Measurements from ENCODE around the gene SLFN14.
A peak's percentile ranks its signal among the peaks of the same experiment; 100 is the strongest.

Gene SLFN14

DNA sequence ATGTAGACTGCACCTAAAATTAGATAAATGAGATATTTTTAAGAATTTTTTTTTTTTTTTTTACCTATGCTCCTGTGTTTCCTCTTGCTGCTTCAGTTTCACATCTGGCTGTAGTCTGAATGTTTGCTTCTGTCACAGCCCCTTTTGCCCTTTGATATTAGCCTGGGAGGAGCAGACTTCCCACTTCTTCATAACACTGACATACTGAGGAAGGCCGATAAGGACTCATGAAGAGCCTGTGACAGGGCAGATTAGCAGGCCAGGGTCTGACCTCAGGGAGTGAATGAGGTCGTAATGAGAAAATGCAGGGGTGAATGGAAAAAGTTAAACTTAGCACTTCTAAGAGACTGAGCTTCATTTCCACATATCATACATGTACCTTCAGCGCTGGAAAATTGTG is at the start of gene SLFN14:
Gene SLFN14, minus strand, starts transcription at position 117 of the 400 bp plus-strand sequence. CDS start 2,757 bp downstream, outside the sequence.
- DNase-seq (ENCODE audit: extremely low spot score, insufficient read length, low read depth) (no peak), FAIRE-seq (no peak)

DNA sequence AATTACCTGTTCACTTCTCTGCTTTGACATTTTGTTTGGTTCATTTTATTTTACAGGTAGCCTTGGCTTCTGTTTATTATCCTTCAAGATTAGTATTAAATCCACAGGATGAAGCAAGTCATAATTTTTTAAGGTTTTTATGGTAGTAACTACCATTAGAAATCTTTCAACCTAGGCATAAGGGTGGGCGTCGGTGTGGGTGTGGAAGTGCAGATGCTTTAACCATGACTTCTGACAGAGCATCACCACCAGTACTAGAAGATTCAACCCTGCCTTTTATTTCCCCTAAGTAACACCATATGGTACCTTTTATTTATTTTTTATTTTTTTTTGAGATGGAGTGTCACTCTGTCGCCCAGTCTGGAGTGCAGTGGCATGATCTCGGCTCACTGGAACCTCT is 49.2 kb upstream of the SLFN14 start:
- DNase-seq (ENCODE audit: extremely low spot score, insufficient read length, low read depth): no peak
- no peak for FAIRE-seq

DNA sequence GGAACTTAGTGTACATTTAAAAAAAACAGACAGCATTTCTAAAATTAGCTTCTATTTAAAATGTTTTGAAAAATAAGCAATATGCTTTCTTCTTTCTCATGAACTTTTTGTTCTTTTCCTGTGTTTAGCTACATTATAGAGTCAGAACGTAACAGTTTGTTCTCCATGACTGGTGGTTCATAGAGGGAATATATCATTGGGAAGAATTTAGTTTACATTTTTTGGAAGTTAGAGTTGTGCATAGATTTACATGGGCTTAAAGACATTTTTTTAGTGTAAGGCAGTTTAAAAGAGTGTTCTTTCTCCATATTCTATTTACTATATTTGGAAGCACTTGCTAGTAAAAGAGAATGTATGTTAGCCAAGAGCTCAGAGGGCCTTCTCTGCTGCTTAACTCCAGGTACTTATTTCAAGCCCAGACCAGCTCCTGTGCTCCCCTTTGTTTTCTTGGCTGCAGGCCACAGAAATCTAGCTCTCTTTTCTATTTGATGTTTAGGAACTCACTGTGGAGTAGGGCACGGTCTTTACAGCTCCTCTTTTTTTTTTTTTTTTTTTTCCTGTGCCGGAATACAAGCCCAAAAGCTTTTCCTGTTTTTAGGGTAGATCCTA is 46.7 kb upstream of the SLFN14 start:
- no peak for DNase-seq (ENCODE audit: extremely low spot score, insufficient read length, low read depth)
- no peak for FAIRE-seq

DNA sequence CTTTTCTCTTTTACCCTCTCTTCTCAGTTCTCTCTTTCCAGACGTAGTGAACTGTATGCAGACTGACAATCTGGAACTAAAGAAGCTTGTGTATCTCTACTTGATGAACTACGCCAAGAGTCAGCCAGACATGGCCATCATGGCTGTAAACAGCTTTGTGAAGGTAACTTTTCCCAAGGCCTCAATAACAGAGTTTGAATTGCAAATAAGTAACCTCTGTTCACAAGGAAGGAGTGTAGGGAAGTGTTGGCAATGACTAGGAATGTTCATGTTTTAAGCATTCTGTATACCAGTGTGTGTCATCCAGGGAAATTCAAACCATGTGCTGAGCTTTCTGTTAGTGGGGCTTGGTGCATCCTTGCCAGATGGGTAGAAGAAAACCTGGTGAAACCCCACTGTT is 45.1 kb upstream of the SLFN14 start:
- no peak for FAIRE-seq
- DNase-seq (ENCODE audit: extremely low spot score, insufficient read length, low read depth): no peak

DNA sequence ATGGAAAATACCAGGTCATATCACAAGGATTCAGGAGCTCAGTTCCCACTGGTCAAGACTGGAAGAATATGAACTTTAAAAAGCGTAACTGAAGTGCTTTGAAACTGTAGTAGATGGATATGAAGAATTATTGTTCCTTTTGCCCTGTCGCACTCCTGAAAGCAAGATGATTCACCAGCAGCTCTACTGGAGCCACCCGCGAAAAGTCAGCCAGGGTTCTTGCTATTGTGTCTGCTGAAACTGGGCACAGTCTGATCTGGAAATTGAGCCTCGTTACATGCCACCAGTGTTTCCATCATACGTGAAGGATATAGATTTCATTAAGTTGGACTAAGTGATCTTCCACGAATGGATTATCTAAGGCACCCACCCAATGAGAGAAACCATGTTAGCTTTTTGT is 43.1 kb upstream of the SLFN14 start:
- DNase-seq (ENCODE audit: extremely low spot score, insufficient read length, low read depth): no peak
- FAIRE-seq: no peak

DNA sequence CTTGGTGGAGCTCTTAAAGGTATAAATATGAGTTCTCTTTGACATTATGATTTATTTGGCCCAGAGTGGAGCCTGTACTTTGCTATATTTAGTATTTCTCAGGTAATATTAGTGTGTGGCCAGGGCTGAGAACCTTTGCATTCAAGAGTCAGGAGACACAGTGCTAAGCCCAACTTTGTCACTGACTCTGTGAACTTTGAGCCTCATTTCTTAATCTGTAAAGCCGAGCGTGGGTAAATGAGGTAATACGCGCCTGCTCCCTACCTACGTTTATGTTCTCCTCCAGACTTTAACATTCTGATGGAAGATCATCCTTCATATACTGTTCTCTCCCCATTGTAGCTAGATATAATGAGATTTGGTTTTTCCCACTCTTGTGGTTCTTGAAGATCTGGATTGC is 37.0 kb upstream of the SLFN14 start:
- FAIRE-seq (no peak), DNase-seq (ENCODE audit: extremely low spot score, insufficient read length, low read depth) (no peak)

DNA sequence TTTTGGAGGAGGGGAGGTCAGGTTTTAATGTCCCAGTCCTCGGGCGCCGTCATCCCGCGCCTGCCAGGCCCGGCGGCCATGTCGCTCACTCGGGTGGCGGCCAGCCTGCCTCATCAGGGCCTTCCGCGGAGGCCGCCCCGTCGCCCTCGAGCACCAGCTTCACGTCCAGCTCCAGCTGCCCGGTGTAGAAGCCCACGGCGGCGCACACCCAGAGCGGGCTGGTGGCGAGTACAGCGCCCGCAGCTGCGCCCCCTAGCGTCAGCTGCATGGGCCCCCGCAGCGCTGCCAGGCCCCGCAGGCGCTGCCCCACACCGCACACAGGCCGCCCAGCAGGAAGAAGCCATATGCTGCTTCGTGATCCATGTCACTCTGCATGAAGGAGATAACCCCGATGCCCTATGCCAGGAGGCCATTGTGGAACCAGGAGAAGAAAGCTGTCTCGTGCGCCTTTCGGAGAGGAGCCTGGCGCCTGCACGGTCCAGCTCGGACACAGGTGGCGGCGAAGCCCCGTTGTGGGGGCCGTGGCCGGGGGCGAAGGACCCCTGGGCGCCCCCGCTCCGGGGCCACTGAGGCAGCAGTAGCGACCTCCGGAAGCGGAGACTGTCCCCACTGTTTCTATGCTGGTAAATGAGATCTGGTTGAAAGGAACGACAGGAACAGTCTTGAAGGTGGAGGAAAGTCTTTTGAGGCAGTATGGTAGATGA is 36.1 kb upstream of the SLFN14 start:
- FAIRE-seq (no peak), DNase-seq (ENCODE audit: extremely low spot score, insufficient read length, low read depth) (no peak)

DNA sequence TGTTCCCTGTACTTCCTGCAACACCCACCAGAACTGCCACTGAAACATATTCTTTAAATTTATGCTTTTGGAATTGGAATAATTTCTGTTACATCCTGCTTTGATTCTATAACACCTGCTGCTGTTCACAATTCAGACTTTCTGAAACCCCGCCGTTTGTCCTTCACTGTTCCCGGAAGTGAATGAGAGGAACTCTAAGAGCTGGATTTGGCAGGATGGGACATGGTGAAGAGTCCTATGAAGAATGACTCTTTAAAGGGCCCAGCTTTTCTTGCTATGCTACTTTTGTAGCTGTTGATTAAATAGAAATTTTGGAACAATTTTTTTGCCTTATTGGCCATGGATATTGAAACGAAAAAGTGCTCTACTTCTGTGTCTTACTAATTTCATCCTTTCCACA is 35.5 kb upstream of the SLFN14 start:
- FAIRE-seq (no peak), DNase-seq (ENCODE audit: extremely low spot score, insufficient read length, low read depth) (no peak)

DNA sequence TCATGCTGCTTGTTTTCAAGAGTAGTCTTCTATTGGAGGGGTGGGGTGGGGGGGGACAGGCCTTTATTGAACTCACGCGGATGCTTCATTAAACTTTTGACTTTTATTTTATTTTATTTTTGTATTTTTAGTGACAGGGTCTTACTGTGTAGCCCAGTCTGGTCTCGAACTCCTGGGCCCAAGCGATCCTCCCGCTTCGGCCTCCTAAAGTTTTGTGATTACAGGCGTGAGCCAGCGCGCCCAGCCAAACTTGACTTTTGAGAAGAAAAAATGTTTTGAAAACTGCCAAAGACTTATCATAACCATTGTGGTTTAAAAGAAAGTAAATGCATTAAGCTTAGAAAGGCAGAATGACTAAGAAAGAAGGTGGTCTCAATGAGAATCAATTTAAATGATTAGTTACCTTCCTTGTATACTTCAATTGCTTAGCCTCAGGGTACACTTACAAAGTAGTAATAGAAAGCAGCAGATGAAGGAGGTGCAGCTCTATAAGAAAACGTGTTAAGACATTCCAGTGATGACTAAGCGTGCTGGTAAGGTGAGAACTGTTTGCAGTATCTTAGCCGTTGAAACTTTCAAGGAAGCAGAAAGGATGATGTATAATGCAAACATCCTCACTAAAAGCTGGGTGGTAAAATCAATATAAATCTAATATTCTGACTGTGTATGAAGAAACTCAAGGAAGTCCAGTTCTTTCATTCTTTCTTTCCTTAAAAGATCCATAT is 27.7 kb upstream of the SLFN14 start:
- peak; percentile 64 for FAIRE-seq
- DNase-seq (ENCODE audit: extremely low spot score, insufficient read length, low read depth): no peak

DNA sequence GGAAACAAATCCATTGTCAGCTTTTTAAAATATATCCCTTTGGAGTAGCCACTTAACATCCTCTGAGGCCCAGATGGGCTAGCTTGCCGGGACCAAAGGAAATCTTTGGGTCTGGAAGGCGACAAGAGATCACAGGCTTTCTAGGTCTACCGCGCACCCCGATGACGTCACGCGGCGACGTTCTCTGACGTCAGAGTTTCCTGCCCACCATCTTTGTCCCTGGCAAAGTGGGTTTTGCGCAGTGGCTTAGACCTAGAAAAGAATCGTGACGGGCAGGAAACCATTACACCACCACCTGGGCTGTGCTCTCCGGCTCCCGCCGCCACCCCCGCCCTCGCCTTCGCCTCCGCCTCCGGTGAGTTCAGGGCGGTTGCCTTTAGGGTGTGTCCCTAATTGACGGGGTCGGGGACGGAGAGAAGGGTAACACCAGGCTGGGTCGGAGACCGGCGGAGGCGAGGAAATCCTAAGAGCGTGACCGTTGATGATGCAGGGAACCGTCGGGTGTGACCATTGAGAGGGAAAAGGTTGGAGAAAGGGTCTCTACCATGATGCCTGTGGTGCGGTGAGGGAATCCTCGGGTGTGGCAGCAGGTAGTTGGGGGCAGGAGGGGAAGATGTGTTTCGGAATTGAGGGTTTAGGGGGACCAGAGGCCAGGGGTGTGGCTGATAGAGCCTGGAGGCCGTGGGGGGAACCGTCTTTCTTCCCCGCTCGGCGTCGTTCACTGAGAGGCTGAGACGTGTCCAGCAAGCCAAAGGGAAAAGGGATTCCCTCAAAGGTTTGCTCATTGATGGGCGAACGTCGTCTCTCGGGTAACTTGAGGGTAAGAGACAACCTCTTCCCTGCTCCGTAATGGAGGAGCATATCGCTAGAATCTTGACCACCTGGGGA is 26.7 kb upstream of the SLFN14 start, which contains the start of gene AP2B1:
Gene AP2B1, plus strand, starts transcription at position 249 of the 888 bp plus-strand sequence. CDS start 6,709 bp downstream, outside the sequence.
- peak; percentile 97 for FAIRE-seq
- peak; percentile 87 for DNase-seq (ENCODE audit: extremely low spot score, insufficient read length, low read depth)

DNA sequence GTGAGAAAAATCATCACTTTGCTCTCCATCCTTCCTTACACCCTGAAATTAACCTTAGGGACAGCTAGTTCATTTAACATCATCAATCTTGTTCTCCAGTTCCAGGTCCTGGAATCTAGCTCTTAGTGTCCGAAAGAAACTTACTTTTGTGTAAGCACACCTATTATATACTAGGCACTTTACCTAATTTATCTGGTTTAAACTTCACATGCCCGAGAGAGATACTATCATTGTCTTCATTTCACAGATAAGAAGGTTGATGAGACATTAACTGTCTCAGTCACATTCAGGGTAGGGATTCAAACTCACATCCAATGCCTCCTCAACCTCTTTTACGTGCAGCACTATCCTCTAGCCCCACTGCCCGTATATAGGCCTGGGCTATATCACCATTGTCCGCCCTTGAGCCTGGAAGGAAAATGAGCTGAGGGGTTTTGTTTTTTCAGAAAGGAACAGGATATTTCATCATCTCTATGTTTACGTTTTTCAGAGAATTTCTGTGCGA is 26.0 kb upstream of the SLFN14 start:
- DNase-seq (ENCODE audit: extremely low spot score, insufficient read length, low read depth) (no peak), FAIRE-seq (peak; percentile 24)

DNA sequence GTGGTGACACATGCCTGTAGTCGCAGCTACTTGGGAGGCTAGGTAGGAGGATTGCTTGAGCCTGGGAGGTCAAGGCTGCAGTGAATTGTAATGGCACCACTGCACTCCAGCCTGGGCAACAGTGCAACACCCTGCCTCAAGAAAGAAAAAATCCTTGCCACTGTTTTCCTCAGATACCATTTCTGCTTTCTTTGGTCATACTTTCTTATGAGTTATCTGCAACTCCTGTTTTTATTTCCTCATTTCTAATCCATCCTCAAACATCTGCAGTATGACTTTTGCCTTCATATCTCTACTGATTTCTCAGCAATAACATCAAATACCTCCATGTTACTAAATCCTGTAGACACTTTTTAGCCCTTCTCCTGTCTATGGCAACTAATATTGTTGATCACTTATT is 23.4 kb upstream of the SLFN14 start:
- FAIRE-seq (no peak), DNase-seq (ENCODE audit: extremely low spot score, insufficient read length, low read depth) (no peak)

DNA sequence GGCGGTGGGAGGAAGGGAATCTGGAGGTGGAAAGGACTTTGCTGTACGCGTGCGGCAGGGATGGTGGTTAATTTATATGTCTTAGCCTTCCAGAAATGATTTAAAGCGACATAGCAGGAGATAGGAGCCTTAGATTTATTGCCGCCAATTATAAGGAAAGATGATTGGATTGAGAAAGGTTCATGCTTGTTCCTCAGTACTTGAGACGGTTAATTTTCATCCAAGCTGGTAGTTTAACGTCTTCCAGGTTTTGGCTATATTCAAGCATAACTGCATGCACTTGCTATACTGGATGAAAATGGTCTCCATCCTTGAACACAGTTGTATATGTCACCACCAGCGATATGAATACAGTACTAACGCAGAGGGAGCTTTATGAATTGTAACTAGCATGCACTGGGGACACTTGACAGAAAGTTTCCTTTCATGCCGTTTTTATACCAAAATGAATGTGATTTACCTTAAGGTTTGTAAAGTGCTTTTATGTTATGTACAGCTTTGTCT is 18.4 kb upstream of the SLFN14 start:
- FAIRE-seq (no peak), DNase-seq (ENCODE audit: extremely low spot score, insufficient read length, low read depth) (no peak)

DNA sequence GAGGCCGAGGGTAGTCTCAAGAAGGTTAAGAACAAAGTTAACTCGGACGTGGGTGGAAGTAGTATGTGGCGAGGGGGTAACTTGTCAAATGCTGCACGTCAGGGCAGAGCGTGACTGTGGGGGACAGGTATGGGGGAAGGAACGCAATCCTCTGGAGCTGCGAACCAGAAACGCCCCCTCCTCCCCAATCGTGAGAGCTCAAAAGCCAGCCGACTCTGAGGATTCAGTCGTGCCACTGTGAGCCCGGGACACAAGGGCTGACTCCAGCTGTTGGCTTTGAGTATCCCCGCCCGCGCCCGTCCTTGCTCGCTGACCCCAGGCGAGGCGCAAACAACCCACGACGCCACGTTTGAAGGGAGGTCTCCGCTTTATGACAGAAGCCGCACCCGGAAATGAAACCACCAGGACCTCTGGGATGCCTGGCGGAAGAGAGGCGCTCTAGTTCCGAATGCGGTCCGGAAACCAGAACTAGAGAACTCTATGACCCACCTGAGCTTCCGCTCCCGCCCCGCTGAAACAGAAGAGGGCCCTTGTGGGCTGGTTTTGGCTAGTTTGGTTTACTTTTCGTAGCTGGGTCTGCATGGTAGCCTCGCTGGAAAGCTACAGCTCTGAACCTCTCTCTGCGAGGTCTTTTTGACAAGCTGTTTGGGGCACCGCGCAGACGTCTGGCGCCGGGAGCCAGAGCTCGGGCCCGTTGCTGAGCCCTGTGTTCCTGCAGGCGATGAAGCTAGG is 17.7 kb upstream of the SLFN14 start, which contains the start of gene PEX12:
Gene PEX12, minus strand, starts transcription at position 375 of the 732 bp plus-strand sequence. CDS start 550 bp downstream, outside the sequence.
- FAIRE-seq: peak; percentile 96
- peak; percentile 76 for DNase-seq (ENCODE audit: extremely low spot score, insufficient read length, low read depth)

DNA sequence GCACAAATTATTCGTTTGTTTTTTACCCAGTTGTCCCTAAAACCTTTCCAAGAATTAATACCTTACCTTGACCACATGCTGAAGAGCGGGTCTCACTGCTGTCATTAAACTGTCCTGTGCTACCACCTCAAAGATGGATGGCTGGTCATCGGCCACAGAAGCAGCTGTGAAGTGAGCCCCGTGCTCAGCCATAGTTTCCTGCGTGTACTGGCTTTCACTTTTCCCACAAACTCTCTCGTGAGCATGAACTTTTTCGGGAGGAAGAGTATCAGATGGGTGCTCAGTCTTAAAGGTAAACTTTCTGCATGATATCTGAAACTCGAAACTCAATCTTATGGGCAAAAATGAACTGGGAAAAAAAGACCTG is 17.2 kb upstream of the SLFN14 start:
- FAIRE-seq (peak; percentile 5), DNase-seq (ENCODE audit: extremely low spot score, insufficient read length, low read depth) (no peak)

DNA sequence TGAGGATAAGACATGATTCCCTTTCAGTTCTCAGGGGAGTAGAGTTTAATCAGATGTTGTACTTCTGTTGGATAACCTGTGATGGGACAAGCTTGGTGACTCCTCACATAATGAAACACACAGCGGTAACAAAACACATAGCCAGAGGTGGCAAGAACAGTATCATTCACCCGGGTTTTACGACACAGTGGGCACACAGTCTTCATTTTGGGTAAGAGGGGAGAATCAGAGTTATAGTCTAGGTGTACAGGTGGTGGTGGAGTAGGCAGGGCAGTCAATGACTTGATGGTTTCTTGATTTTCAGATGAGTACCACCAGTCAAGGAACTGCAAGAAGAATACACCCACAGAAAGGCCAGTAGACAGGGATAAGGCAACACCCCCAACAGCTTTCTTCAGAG is 15.1 kb upstream of the SLFN14 start:
- no peak for FAIRE-seq
- DNase-seq (ENCODE audit: extremely low spot score, insufficient read length, low read depth): no peak

DNA sequence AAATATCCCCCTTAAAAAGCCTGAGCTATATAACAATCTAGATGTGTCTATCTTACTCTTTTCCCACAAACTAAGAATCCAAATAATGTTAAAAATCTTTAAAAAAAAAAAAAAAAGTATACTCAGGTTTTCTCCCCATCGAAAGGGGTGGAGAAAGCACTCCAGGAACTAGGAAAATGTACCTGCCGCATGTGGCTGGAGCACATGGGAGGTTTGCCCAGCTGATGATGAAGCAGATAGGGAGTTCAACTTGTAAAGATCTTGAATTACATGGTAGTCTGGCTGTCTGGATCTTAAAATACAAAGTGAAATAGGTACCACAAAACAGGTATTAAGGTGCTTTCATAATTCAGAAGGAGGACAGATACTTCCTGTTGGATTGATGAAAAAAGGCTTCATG is 8.8 kb upstream of the SLFN14 start:
- no peak for FAIRE-seq

DNA sequence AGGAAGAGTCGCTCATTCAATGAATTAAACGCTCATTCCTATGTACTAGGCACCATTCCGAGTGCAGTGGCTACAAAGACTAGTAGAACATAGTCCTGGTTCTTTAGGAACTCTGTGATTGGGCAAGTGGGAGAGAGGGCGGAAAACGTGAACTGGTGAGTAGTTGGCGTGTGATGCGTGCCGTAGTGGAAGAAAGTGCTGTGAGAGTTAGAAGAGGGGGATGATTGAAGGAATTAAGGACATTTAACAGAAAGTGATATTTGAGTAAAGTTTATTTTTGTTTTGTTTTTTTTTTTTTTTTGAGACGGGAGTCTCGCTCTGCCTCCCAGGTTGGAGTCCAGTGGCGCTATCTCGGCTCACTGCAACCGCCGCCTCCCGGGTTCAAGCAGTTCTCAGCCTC is 7.9 kb upstream of the SLFN14 start:
- DNase-seq (ENCODE audit: extremely low spot score, insufficient read length, low read depth) (no peak), FAIRE-seq (no peak)

More for the DNA sequence above, 8.8 kb upstream of the SLFN14 start:
- DNase-seq (ENCODE audit: extremely low spot score, insufficient read length, low read depth): no peak

DNA sequence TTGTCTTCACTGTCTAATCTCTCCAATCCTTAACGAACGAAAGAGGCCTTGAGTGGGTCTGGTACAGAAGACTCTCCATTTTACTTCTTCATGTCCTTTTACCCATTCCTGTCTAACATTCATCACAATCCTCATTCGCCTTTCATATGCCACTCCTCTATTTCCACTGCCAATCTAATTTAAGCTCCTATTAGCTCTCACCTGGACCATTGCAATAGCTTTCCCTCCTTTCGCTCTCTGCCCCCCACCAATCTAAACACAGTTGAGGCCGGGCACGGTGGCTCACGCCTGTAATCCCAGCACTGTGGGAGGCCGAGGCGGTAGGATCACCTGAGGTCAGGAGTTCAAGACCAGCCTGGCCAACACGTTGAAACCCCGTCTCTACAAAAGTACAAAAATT is 6.3 kb upstream of the SLFN14 start:
- DNase-seq (ENCODE audit: extremely low spot score, insufficient read length, low read depth) (no peak), FAIRE-seq (no peak)
